Sigmoid colon (tissue), 4 donors: ENCODE results near the gene LAMP1.

Experiments
- CTCF ChIP-seq, 4 experiments: fragments of 450-650 bp in 3 of 4; fragments of 200-600 bp in 1 of 4; IDR thresholded peaks; one replicate each; pipeline ENCODE4 v1.5.1; 2016 to 2019; ENCODE audit warnings: antibody characterized with exemption in 4 of 4, mild to moderate bottlenecking in 3 of 4, moderate library complexity in 2 of 4
- POLR2A ChIP-seq, 2 donors: fragments of 450-650 bp; IDR thresholded peaks; one replicate each; pipeline ENCODE4 v1.6.1; 2016; ENCODE audit warnings: antibody characterized with exemption in 2 of 2, mild to moderate bottlenecking in 2 of 2, moderate library complexity in 2 of 2
- POLR2AphosphoS5 ChIP-seq, 4 donors: sonication (generic); formaldehyde crosslinking; IDR thresholded peaks; one replicate each; pipeline ENCODE4 v1.6.1; 2017; ENCODE audit warnings: antibody characterized with exemption in 4 of 4

- no peak for TF ChIP-seq CTCF (IDR thresholded peaks at IDR 0.05)
- TF ChIP-seq POLR2AphosphoS5 (IDR thresholded peaks at IDR 0.05), result no peak
- TF ChIP-seq POLR2A (IDR thresholded peaks at IDR 0.05), result no peak
These were observed 21.9 kb downstream of the LAMP1 start for GRCh38 chr13:113318956-113319355.
